Measurements from ENCODE around the gene C1QTNF6. TPM values are rescaled to one million over a fixed set of nuclear protein-coding genes. Genes with fewer than 3 reads are reported as not detected.

C1QTNF6 gene
- total and polyA plus RNA-seq, 2 donors (not counting 3 experiments of a cell fraction or from before 2014, with no cell fraction given): 20.2 to 27.6 TPM

DNA sequence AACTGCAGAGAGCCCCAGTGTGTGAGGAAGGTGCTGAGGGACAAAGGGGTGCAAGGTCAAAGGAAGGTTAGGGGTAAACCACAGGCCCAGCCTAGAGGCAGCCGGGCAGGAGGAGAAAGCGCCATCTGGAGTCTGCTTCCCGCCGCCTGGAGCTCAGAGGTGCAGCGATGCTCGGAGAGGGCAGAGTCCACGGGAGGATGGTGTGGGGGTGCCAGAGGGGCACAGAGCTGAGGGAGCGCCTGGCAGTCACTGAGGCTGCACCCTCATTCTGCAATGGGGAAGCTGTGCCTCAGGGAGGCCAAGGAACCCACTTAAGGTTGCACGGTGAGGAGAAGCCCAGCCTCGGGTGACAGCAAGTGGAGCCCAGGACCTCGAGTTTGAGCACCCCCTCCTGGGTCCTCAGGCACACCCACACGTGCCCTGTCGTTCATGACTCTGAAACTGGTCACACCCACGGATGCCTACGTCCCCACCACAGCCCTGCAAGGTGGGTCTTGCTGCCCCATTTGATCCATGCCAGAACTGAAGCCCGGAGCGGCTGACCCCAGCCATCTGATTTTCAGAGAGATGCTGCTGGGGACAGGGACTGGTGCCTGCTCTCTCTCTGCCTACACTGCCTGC, 39.9 kb downstream of the C1QTNF6 start:
- Histone ChIP-seq H4K20me1 (replicated peaks; ENCODE audit: control insufficient read depth, extremely low read depth, insufficient read depth, low read length) (no peaks in the 10 kb centered on the region), H3K27ac (ENCODE audit: insufficient read depth, low read depth, low read length) (no peak overlapping the region), H3K4me3 (replicated peaks in 1 of 3; ENCODE audit: insufficient read depth in 1 of 3, low read depth in 1 of 3, low read length in 3 of 3) (no peak overlapping the region), H3K27me3 (ENCODE audit: control insufficient read depth in 2 of 2, insufficient read depth in 2 of 2, low read length in 2 of 2) (peaks cover 2 to 5% of the 10 kb centered on the region in 2 experiments), H2AFZ (ENCODE audit: low read depth, low read length) (no peak overlapping the region), H3K79me2 (ENCODE audit: control insufficient read depth, insufficient read depth, low read length) (no peaks in the 10 kb centered on the region), H3K36me3 (ENCODE audit: control insufficient read depth in 2 of 2, extremely low read depth in 1 of 2, insufficient read depth in 2 of 2, low read length in 2 of 2) (no peaks in the 10 kb centered on the region), H3K4me2 (ENCODE audit: insufficient read depth, low read length) (no peak overlapping the region), H3K4me1 (ENCODE audit: control insufficient read depth, extremely low read depth, insufficient read depth, low read length) (no peaks in the 10 kb centered on the region), H3K9ac (replicated peaks; ENCODE audit: extremely low read depth, insufficient read depth, low read length) (no peak overlapping the region), H3K9me1 (replicated peaks; ENCODE audit: control insufficient read depth, extremely low read depth, insufficient read depth, low read length) (no peaks in the 10 kb centered on the region), H3K9me3 (replicated peaks; ENCODE audit: control insufficient read depth, insufficient read depth, low read length) (no peaks in the 10 kb centered on the region)
- dilution Hi-C loops (cut with MboI; ENCODE audit: extremely low pct_ligation_motif_present, low sequenced_read_pairs) (no loop called here), intact Hi-C loops (cut with micrococcal nuclease) (no loop called here)
- no peak for TF ChIP-seq JUN (IDR thresholded peaks at IDR 0.05; ENCODE audit: borderline replicate concordance, insufficient read depth, insufficient read length, low read depth)
- TF ChIP-seq MYC (IDR thresholded peaks at IDR 0.05; ENCODE audit: low read depth, low read length): no peak
- TF ChIP-seq GATA2 (IDR thresholded peaks at IDR 0.05; ENCODE audit: insufficient read depth, insufficient read length, low read depth, low read length): no peak
- no peak for TF ChIP-seq POLR2A (IDR thresholded peaks at IDR 0.05; ENCODE audit: low read depth, low read length)
- TF ChIP-seq, protein P1, sequence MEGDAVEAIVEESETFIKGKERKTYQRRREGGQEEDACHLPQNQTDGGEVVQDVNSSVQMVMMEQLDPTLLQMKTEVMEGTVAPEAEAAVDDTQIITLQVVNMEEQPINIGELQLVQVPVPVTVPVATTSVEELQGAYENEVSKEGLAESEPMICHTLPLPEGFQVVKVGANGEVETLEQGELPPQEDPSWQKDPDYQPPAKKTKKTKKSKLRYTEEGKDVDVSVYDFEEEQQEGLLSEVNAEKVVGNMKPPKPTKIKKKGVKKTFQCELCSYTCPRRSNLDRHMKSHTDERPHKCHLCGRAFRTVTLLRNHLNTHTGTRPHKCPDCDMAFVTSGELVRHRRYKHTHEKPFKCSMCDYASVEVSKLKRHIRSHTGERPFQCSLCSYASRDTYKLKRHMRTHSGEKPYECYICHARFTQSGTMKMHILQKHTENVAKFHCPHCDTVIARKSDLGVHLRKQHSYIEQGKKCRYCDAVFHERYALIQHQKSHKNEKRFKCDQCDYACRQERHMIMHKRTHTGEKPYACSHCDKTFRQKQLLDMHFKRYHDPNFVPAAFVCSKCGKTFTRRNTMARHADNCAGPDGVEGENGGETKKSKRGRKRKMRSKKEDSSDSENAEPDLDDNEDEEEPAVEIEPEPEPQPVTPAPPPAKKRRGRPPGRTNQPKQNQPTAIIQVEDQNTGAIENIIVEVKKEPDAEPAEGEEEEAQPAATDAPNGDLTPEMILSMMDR (IDR thresholded peaks at IDR 0.05; ENCODE audit: extremely low read depth in 1 of 2, insufficient read depth in 1 of 2, low read depth in 1 of 2, low read length in 2 of 2): no peak
- no peak for TF ChIP-seq EZH2 (IDR thresholded peaks at IDR 0.05; ENCODE audit: borderline replicate concordance, low read depth, low read length, severe bottlenecking)
- TF ChIP-seq POLR2AphosphoS5 (IDR thresholded peaks at IDR 0.05; ENCODE audit: insufficient read depth, low read depth, low read length): no peak
- TF ChIP-seq FOS (IDR thresholded peaks at IDR 0.05; ENCODE audit: borderline replicate concordance, insufficient read depth, low read length): no peak
- TF ChIP-seq, protein P2, sequence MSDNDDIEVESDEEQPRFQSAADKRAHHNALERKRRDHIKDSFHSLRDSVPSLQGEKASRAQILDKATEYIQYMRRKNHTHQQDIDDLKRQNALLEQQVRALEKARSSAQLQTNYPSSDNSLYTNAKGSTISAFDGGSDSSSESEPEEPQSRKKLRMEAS (IDR thresholded peaks at IDR 0.05; ENCODE audit: insufficient read depth, insufficient read length): no peak
- ChIA-PET POLR2A (no interaction called here), CTCF (no interaction called here)
- FAIRE-seq (no peak), DNase-seq (ENCODE audit: low read depth, low spot score) (no peak)
- BruUV-seq (replicated peaks): no TSS peak

Measured in endothelial cell of umbilical vein (primary cell).